ENCODE data around the gene ACOT11. TPM values are rescaled to one million over a fixed set of nuclear protein-coding genes. Genes with fewer than 3 reads are reported as not detected.

ACOT11 gene
- total RNA-seq, 2 experiments from 2014 or later, result 1.0 to 1.3 TPM

- H3K4me3 Mint-ChIP-seq, result no peak overlapping the region
- H3K4me1 Mint-ChIP-seq, result peaks cover 4% of the 10 kb centered on the region
- no peaks in the 10 kb centered on the region for H3K9me3 Mint-ChIP-seq
- H3K27ac Mint-ChIP-seq, result no peak overlapping the region
- H3K27me3 Mint-ChIP-seq, result no peaks in the 10 kb centered on the region
- DNase-seq, result no peak
- H3K36me3 Mint-ChIP-seq, result no peaks in the 10 kb centered on the region
Measured at GRCh38 chr1:54583871-54584270, 35.8 kb downstream of the ACOT11 start.

DNA sequence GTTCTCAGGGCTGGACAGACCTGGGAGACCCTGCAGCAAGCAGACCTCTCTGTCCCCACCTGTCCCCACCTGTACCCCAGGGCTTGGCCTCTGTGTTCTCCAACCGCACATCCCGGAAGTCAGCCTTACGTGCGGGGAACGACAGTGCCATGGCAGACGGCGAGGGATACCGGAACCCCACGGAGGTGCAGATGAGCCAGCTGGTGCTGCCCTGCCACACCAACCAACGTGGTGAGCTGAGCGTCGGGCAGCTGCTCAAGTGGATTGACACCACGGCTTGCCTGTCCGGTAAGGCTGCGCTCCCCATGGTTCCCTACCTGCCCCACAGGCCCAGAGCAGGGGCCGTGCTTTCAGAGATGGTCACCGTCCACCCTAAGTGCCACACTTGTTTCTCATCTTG, 36.5 kb downstream of the ACOT11 start:
- DNase-seq, result no peak
- Mint-ChIP-seq H3K27me3 (no peaks in the 10 kb centered on the region), H3K27ac (no peak overlapping the region), H3K36me3 (no peaks in the 10 kb centered on the region), H3K9me3 (no peaks in the 10 kb centered on the region), H3K4me1 (peaks cover 4% of the 10 kb centered on the region), H3K4me3 (no peak overlapping the region)

- H3K36me3 Mint-ChIP-seq, result no peaks in the 10 kb centered on the region
- H3K9me3 Mint-ChIP-seq, result no peaks in the 10 kb centered on the region
- H3K27ac Mint-ChIP-seq, result no peak overlapping the region
- DNase-seq, result no peak
- H3K4me3 Mint-ChIP-seq, result no peak overlapping the region
- H3K4me1 Mint-ChIP-seq, result peaks cover 4% of the 10 kb centered on the region
- no peaks in the 10 kb centered on the region for H3K27me3 Mint-ChIP-seq
Measured at GRCh38 chr1:54585181-54586066, 37.4 kb downstream of the ACOT11 start.

GRCh38 chr1:54588377-54588776, 40.3 kb downstream of the ACOT11 start:
- no peak overlapping the region for H3K4me3 Mint-ChIP-seq
- no peak overlapping the region for H3K27ac Mint-ChIP-seq
- H3K9me3 Mint-ChIP-seq, result no peaks in the 10 kb centered on the region
- H3K4me1 Mint-ChIP-seq, result peaks cover 4% of the 10 kb centered on the region
- H3K36me3 Mint-ChIP-seq, result no peaks in the 10 kb centered on the region
- no peak for DNase-seq
- no peaks in the 10 kb centered on the region for H3K27me3 Mint-ChIP-seq

- no peak overlapping the region for H3K4me3 Mint-ChIP-seq
- no peaks in the 10 kb centered on the region for H3K27me3 Mint-ChIP-seq
- H3K36me3 Mint-ChIP-seq, result no peaks in the 10 kb centered on the region
- H3K27ac Mint-ChIP-seq, result no peak overlapping the region
- no peak for DNase-seq
- H3K4me1 Mint-ChIP-seq, result peaks cover 4% of the 10 kb centered on the region
- H3K9me3 Mint-ChIP-seq, result no peaks in the 10 kb centered on the region
Measured at GRCh38 chr1:54591127-54591756, 43.2 kb downstream of the ACOT11 start.

GRCh38 chr1:54593571-54594160, 45.6 kb downstream of the ACOT11 start:
- no peaks in the 10 kb centered on the region for H3K9me3 Mint-ChIP-seq
- no peaks in the 10 kb centered on the region for H3K4me1 Mint-ChIP-seq
- no peaks in the 10 kb centered on the region for H3K36me3 Mint-ChIP-seq
- no peak for DNase-seq
- no peaks in the 10 kb centered on the region for H3K27me3 Mint-ChIP-seq
- H3K27ac Mint-ChIP-seq, result no peak overlapping the region
- H3K4me3 Mint-ChIP-seq, result no peak overlapping the region

DNA sequence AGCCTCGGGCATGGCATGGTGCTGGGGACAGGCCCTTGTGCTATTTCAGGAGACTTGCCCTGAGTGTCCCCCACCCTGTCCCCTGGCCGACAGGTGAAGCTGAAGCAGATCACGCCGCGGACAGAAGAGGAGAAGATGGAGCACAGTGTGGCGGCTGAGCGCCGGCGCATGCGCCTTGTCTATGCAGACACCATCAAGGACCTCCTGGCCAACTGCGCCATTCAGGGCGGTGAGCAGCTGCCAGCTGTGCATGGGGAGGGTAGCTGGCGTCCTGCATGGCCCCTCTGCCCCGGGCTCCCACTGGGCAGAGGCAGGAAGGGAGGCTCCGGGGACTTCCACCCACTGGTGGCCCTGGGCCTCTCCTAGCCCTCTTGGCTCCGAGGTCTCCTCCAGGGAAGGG, 46.4 kb downstream of the ACOT11 start:
- Mint-ChIP-seq H3K4me1 (no peaks in the 10 kb centered on the region), H3K27me3 (no peaks in the 10 kb centered on the region), H3K36me3 (no peaks in the 10 kb centered on the region), H3K4me3 (no peak overlapping the region), H3K9me3 (no peaks in the 10 kb centered on the region), H3K27ac (no peak overlapping the region)
- DNase-seq, result no peak

GRCh38 chr1:54595956-54596498, 48.0 kb downstream of the ACOT11 start:
- no peaks in the 10 kb centered on the region for H3K36me3 Mint-ChIP-seq
- no peaks in the 10 kb centered on the region for H3K9me3 Mint-ChIP-seq
- DNase-seq, result no peak
- no peak overlapping the region for H3K27ac Mint-ChIP-seq
- H3K4me3 Mint-ChIP-seq, result no peak overlapping the region
- no peaks in the 10 kb centered on the region for H3K27me3 Mint-ChIP-seq
- no peaks in the 10 kb centered on the region for H3K4me1 Mint-ChIP-seq

- H3K36me3 Mint-ChIP-seq, result no peaks in the 10 kb centered on the region
- no peak overlapping the region for H3K4me3 Mint-ChIP-seq
- no peaks in the 10 kb centered on the region for H3K27me3 Mint-ChIP-seq
- no peak for DNase-seq
- no peaks in the 10 kb centered on the region for H3K4me1 Mint-ChIP-seq
- H3K27ac Mint-ChIP-seq, result no peak overlapping the region
- no peaks in the 10 kb centered on the region for H3K9me3 Mint-ChIP-seq
Measured at GRCh38 chr1:54596756-54597155, 48.7 kb downstream of the ACOT11 start.

DNA sequence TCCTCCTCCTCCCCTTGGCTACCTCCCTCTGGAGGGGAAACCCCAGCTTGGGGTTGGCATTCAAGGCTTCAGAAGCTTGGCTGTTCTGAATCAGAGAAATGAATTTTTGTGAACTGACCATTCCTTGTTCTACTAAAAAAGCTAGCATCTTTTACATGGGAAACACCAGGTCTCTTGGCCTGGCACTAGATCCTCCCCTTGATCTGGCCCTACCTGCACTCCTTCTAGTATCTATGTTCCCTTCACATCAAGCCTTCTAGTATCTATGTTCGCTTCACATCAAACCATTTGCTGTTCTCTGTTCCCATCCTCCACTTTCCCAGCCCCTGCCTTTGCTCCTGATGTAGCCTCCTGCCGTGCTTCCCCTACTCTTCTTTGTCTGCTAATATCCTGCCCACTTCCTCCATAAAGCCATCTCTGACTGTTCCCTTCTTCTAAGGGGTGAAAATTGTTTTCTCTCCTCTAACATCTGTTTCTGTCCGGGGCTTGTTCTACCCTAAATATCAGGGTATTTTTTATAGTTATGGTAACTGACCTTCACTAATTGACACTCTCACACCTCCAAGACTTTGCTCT, 49.5 kb downstream of the ACOT11 start:
- Mint-ChIP-seq H3K4me3 (no peak overlapping the region), H3K27me3 (no peaks in the 10 kb centered on the region), H3K27ac (no peak overlapping the region), H3K36me3 (no peaks in the 10 kb centered on the region), H3K4me1 (no peaks in the 10 kb centered on the region), H3K9me3 (no peaks in the 10 kb centered on the region)
- DNase-seq, result no peak

GRCh38 chr1:54599211-54599823, 51.3 kb downstream of the ACOT11 start:
- no peaks in the 10 kb centered on the region for H3K9me3 Mint-ChIP-seq
- no peak overlapping the region for H3K4me3 Mint-ChIP-seq
- H3K27ac Mint-ChIP-seq, result no peak overlapping the region
- peaks cover 2% of the 10 kb centered on the region for H3K4me1 Mint-ChIP-seq
- no peak for DNase-seq
- no peaks in the 10 kb centered on the region for H3K36me3 Mint-ChIP-seq
- H3K27me3 Mint-ChIP-seq, result no peaks in the 10 kb centered on the region

- Mint-ChIP-seq H3K4me1 (peaks cover 10% of the 10 kb centered on the region), H3K36me3 (no peaks in the 10 kb centered on the region), H3K27me3 (no peaks in the 10 kb centered on the region), H3K9me3 (no peaks in the 10 kb centered on the region), H3K4me3 (no peak overlapping the region), H3K27ac (no peak overlapping the region)
- no peak for DNase-seq
Measured at GRCh38 chr1:54600947-54601721, 53.1 kb downstream of the ACOT11 start.

- Mint-ChIP-seq H3K4me3 (no peak overlapping the region), H3K27ac (no peak overlapping the region), H3K4me1 (peaks cover 10% of the 10 kb centered on the region), H3K36me3 (no peaks in the 10 kb centered on the region), H3K9me3 (no peaks in the 10 kb centered on the region), H3K27me3 (no peaks in the 10 kb centered on the region)
- DNase-seq, result no peak
Measured at GRCh38 chr1:54601730-54602129, 53.7 kb downstream of the ACOT11 start.

- no peak for DNase-seq
- Mint-ChIP-seq H3K27ac (no peak overlapping the region), H3K4me3 (no peak overlapping the region), H3K27me3 (no peaks in the 10 kb centered on the region), H3K9me3 (no peaks in the 10 kb centered on the region), H3K36me3 (no peaks in the 10 kb centered on the region), H3K4me1 (peaks cover 10% of the 10 kb centered on the region)
Measured at GRCh38 chr1:54602554-54602953, 54.5 kb downstream of the ACOT11 start.
